Stimulated activated CD4-positive, alpha-beta T cell treated with anti-CD3 and anti-CD28 coated beads, Interleukin-2, amount 100 ng/mL, for 24 hours (primary cell): ENCODE data around the gene IMMP2L.

Experiments
- DNase-seq, 2 donors: peaks; one replicate each; pipeline ENCODE4 v3.0.0-alpha.2; 2020

IMMP2L gene

DNA sequence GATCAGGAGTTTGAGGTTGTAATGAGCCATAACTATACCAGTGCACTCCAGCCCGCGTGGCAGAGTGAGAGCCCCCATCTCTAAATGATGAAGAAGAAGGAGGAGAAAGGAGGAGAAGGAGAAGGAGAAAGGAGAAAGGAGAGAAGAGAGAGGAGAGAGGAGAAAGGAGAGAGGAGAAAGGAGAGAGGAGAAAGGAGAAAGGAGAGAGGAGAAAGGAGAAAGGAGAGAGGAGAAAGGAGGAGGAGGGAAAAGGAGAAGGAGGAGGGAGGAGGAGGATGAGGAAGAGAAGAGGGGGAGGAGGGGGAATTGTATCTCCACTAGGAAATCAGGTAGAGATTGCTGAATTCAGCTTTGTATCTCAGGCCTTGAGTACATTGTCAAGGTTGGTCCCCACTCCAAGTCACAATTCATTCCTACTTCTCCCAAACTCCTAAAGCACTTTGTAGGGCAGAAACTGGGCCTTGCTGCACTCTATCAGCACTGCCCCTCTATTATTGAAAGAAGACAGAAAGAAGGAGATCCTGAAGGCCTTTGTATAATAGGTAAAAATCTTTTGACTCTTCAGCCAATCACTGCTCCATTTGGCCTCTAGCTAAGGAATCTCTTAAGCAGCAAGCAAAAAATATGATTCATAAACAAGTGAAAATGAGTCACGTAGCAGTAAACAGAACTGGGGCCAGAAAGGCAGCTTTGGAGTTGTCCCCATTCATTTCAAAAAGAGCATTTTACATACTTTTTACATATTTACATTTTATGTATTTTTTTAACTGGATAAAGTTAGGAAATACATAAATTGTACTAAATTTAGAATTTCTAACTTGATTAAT lies 178.0 kb downstream of the IMMP2L start:
- no peak for DNase-seq

DNA sequence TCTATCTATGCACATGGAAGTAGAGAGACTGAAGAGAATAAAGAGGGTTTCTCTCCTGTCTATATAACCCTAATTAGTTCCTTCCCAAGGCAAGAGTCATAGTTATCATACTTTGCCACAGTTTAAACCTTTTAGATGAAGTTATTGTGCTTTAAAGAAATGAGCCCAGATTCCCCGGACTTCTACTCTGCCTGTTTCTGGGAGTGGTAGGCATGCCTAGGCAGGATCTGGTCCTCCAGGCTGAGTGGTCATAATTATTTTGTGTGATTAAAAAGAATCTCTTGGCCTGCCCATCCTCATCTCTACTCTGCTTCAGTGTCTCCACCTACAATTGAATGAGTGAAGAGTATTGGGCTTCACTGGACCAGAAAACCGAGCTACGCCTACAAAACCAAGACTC lies 179.2 kb downstream of the IMMP2L start:
- DNase-seq = no peak

GRCh38 chr7:111381590-111381989 lies 180.7 kb downstream of the IMMP2L start:
- DNase-seq = no peak

DNA sequence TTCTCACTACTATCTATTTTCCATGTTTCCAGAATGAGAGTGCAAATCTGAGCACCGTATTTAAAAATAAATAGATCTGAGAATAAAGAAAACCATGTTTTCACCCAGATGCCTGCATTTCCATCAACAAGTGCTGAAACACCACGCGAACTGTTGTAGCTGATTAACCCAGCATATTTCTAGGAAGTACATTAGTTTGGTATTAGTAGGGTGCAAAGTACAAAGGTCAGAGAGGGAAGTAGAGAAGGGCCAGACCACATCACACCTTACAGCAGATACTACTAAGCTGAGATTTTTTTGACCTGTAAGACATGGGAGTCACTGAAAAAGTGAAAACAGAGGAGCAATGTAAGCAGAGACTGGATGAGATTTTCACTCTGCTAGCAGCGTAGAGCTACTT lies 181.3 kb downstream of the IMMP2L start:
- DNase-seq = no peak

DNA sequence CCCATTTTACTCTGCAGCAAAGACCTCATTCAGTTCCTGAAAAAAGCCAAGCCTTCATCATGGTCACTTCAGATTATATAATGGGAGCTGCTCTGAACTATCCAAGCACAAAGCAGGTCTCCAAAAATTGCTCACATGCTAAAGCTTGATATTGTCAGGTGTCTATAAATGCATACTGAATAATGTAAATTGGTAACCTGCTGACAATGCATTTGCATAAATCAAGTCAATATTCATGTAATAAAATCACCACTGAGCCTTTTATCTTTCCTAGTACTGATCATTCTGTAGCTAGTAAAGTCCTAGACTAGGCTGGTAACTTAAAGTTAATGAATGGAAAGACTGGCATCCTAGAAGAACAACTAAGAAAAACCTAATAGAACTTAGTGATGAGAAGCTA lies 188.3 kb downstream of the IMMP2L start:
- no peak for DNase-seq

DNA sequence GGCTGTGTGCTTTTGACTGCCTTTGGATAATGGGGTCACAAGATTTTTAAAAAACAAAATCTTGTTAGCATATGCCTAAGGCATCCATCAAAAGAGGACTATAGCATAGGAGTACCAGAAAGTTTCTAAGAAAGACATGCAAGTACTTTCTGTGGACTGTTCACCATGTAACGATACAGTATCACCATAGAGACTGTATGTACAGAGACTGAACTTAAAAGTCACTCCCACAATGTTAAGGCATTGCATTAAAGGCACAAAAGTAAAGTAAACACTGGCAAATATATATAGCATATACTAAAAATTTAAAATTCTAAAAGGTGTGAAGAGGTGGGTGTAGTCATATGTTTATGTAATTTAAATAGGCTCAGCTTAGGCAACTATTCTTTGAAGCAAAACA lies 190.9 kb downstream of the IMMP2L start:
- DNase-seq = no peak

- DNase-seq = no peak
These were observed 192.3 kb downstream of the IMMP2L start for GRCh38 chr7:111370002-111370401.

DNA sequence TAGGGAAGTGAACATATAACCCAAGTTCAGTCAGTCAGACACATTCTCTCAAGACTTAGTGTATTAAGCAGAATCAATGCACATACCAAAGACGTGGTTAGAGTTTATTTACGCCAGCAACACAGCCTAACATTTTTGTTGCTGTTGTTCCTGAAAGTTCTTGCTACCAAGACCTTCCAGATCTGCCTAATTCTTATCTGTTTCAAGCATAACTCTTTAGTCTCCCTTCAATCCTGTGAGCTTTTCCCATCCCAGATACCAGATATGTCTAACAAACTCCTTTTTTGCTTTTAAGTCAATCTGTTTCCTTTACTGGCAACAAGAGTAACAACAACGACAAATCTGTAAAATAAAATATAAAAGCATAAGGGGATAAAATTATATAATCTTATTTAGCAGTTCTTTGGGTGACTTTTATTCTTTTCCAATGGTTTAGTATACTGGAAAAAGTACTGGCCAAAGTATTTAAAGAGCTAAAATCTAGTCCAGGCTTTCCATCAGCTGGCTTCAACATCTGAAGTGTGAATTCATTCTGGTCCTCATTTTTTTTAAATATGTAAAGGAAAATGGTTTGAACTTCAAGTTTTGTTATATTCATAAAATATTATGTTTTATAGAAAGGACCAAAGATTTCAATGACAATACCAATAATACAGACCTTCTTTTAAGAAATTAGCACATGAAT lies 193.8 kb downstream of the IMMP2L start:
- DNase-seq = no peak

DNA sequence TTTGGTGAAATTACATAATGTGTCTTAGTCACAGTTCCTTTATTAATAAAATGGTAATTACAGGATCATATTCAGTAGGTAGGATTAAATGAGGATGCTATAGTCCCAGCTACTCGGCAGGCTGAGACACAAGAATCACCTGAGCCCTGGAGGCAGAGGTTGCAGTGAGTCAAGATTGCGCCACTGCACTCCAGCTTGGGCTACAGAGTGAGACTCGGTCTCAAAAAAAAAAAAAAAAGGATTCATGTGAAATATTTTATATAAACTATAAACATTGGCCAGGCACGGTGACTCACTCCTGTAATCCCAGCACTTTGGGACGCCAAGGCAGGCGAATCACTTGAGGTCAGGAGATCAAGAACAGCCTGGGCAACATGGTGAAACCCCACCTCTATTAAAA lies 197.9 kb downstream of the IMMP2L start:
- DNase-seq = no peak

DNA sequence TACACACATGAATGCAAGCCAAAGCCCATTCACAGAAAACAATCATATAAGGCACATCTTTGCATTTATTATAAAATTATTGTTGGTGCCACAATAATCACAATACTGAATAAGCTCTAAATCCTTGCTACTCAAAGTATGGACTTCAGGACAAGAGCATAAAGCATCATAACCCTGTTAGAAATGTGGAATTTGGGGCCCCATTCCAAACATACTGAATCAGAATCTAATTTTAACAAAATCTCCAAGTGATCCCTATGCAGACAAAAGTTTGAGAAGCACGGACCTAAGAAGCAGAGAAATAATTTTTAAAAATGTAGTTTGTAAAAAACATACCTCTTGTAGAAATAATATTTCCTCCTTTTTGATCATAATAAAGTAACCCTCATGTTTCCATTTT lies 199.2 kb downstream of the IMMP2L start:
- no peak for DNase-seq

DNA sequence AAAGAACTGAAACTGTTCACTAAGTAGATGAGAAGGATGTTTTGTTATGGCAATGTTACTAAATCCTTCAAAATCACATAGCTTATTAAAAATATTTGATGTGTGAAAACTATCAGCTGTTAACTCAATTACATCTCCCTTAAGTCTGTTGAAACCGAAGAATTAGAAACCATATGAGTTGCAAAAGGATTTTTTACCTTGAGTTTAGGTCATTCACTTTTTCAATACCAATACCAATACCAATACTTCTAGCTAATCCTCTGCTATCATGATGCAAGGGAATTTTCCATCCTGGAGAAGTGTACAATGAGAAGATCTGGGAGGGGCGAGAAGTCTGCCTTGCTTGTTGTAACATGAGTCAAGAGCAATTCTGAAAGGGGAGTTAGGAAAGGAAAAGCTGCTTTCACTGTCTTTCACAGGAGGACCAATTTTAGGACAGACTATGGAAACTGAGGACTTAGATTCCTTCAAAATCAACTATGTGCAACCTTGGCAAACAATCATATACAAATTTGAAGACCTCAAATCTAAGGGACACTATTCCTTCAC lies 199.7 kb downstream of the IMMP2L start:
- DNase-seq = no peak

- no peak for DNase-seq
These were observed 203.4 kb downstream of the IMMP2L start for GRCh38 chr7:111358915-111359314.

DNA sequence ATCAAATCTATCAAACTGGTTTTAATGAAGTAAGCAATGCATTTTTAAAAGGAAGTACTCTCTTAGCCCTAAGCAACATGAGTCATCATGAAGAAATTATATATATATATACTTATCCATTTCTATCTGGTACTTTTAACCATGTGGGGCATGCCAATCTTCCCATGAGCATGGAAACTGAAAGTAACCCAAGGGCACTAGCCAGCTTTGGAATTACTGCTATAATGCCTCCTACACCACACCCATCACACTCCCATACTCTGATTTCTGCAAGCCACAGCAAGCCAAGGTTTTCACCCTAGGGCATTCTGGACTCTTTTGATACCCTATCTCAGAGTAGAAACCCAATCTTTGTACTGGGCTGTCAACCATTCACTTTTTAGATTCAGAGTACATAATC lies 204.6 kb downstream of the IMMP2L start:
- no peak for DNase-seq

DNA sequence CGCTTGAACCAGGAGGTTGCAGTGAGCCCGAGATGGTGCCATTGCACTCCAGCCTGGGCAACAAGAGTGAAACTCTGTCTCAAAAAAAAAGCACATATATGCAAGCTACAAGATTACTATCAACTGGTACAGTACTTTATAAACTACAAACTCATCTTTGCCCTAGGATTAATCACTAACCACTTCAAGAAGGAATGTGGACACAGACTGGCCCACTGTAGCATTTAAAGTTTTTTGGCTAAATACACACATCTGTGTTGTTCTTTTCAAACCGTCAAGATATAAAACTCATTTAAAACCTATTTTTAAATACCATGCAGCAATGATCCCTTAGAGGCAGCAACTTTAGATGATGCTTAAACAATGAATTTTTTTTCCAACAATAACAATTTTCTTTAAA lies 205.4 kb downstream of the IMMP2L start:
- no peak for DNase-seq

DNA sequence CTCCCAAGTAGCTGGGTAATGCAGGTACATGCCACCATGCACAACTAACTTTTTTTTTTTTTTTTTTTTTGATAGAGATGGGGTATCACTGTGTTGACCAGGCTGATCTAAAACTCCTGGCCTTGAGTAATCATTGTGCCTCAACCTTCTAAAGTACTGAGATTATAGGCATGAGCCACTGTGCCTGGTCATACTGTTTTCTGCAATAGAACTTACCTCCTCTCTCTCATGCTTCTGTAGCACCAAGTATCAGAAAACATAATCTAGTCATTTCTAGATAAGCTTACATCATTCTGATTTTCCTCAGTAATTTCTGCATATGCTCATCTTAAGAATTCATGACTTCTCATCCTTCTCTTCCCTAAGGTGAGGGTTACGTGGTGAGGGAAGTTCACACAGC lies 210.0 kb downstream of the IMMP2L start:
- DNase-seq = no peak

GRCh38 chr7:111346219-111346618 lies 216.1 kb downstream of the IMMP2L start:
- DNase-seq = no peak

GRCh38 chr7:111343017-111343416 lies 219.3 kb downstream of the IMMP2L start:
- no peak for DNase-seq

DNA sequence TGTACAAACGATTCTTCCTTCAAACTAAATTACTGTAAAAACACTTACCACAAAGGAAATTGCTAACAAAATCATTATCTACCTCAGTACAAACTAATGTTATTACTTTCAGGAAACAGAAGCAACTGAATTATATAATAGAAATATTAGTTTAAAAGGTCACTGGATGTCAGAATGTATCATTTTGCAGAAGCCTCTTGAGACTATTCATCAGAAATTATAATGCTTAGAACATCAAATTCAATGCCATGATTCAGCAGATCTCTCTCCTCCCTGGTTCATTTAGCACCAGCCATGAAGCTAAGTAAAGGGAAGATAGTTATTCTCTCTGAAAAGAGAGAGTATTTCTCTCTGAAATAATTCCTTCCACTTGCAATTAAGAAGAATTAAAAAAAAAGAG lies 223.3 kb downstream of the IMMP2L start:
- DNase-seq = no peak

GRCh38 chr7:111333010-111333409 lies 229.3 kb downstream of the IMMP2L start:
- no peak for DNase-seq

GRCh38 chr7:111330235-111330523 lies 232.1 kb downstream of the IMMP2L start:
- DNase-seq = no peak

DNA sequence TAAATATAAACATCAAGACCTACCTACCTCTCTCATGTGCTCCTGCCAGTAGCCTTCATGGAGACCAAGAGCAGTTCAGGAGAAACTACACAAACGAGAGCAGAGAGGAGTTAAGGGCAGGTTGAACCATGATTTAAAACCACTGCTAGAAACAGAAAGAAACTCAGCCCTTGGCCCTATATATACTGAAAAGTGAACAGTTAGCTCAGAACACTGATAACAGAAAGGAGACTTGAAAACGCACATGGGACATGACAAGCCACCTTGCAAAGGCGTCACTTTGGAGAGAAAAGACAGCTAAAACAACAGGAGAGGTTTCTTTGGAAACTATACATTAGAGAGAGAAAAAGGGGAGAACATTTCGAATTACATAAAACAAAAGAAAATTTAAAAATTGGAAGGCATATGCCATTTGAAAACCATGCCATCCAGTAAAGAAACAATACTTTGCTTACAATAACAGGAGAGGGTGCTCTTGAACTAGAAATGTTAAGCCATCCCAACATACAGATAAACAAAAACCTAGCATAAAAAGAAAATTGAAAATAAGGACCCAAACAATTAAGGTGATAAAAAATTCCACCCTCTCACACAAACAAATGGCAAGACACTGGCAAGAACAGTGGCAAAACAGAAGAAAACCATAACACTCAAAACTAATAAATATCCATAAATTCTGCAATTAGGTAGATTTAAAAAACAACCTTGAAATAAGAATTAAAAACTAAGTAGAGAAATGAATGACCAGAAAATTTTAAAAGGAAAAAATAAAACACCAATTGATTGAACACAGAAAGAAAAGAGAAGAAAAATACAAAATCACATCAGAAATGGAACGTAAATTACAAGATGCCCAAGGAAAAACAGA lies 232.7 kb downstream of the IMMP2L start:
- DNase-seq = no peak

GRCh38 chr7:111328487-111328886 lies 233.8 kb downstream of the IMMP2L start:
- DNase-seq = no peak

DNA sequence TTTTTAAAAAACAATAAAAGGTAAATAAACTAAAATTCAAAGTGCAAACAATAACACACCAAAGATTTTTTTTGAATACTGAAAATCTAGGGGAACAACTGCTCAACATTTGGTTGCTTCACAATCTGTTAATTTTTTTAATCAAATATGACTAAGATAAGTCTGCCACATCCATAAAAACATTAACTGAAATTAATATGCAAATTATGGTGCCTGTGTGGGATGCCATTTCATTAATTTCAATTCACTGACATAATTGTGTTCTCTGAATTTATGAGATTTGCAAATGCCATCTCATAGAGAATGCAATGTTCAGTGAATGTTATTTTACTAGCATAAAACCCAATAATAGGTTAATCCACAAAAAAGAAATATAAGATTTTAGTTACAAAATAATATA lies 237.5 kb downstream of the IMMP2L start:
- DNase-seq = no peak

- DNase-seq = no peak
These were observed 238.1 kb downstream of the IMMP2L start for GRCh38 chr7:111324228-111324627.
